KG1 (cell line): ENCODE data around the gene TELO2.

Experiments used
- DNase-seq: peaks from one replicate; lab custom pipeline; 2025; lab: John Stamatoyannopoulos, UW

Gene TELO2

GRCh38 chr16:1556254-1556653, 63.1 kb downstream of the TELO2 start:
- DNase-seq: no peak

DNA sequence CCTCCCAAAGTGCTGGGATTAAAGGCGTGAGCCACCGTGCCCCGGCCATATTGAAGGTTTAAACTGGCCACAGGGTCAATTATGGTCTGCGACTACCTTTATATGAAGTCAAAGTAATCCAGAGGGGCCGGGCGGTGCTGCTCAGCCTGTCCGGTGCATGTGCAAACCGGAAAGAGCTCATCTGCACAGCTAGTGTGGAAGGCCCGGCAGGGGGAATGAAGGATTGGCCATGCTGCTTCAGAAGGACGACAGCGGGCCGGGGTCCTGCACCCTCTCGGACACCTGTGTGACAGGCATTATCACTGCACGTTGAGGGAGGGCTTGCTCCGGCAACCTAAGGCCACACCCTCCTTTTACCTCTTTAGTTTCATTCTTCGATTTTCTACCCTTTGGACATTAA, 63.9 kb downstream of the TELO2 start:
- no peak for DNase-seq

DNA sequence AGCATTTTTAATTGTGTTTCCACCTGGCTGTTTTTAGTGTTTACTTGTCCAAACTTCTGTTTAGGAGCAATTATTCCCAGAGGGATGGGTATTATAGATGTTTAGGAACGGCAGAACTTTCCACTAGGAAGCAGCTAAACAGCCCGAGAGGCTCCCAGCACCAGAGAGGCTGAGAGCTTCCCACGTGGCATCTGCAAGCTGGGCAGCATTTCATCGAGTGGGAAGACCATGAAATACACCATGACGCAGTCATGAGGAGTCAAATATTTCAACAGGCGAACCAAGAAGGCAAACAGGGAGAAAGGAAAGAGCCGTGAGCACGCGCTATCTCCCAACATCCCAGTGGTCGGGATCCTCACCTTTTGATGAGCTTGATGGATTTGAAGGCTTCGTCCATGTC, 64.4 kb downstream of the TELO2 start:
- no peak for DNase-seq

GRCh38 chr16:1559446-1559975, 66.4 kb downstream of the TELO2 start:
- no peak for DNase-seq
